GM12878 (cell line): Measurements from ENCODE around the gene STK11. TPM values are rescaled to one million over a fixed set of nuclear protein-coding genes. Genes with fewer than 3 reads are reported as not detected.

Source experiments
- ASH2L ChIP-seq: fragments of 300-600, 200-600 bp; sonication (generic); IDR thresholded peaks from 2 replicates; pipeline ENCODE4 v1.6.1; 2017; ENCODE audit warnings: low read depth, mild to moderate bottlenecking, borderline replicate concordance
- CBX3 ChIP-seq: fragments of 200-600 bp; sonication (generic); IDR thresholded peaks from 2 replicates; pipeline ENCODE4 v1.6.1; 2016; ENCODE audit warnings: low read depth, borderline replicate concordance
- CTCF ChIP-seq, 3 experiments: IDR thresholded peaks in 2 of 3; conservative IDR thresholded peaks in 1 of 3; 2 replicates each; pipeline ENCODE4 v1.5.1; 2011; ENCODE audit warnings: low read depth in 3 of 3, low read length in 3 of 3, mild to moderate bottlenecking in 3 of 3, control low read depth in 2 of 3, moderate library complexity in 2 of 3, inconsistent platforms in 1 of 3, mixed read lengths in 1 of 3; ENCODE audit not compliant: control insufficient read depth in 2 of 3, insufficient read depth in 1 of 3; ENCODE audit errors: extremely low read depth in 1 of 3
- DPF2 ChIP-seq: fragments of 450-650 bp; IDR thresholded peaks from 2 replicates; pipeline ENCODE4 v1.6.1; 2017; ENCODE audit warnings: mild to moderate bottlenecking
- FOS ChIP-seq: IDR thresholded peaks from 3 replicates; pipeline ENCODE4 v1.6.1; 2011; ENCODE audit warnings: borderline replicate concordance; ENCODE audit not compliant: insufficient read length; ENCODE audit errors: extremely low read depth
- FOXK2 ChIP-seq: fragments of 450-650 bp; IDR thresholded peaks from 2 replicates; pipeline ENCODE4 v1.6.1; 2017; ENCODE audit warnings: mild to moderate bottlenecking, moderate library complexity
- FOXM1 ChIP-seq: IDR thresholded peaks from 2 replicates; pipeline ENCODE4 v1.6.1; 2012; ENCODE audit warnings: low read depth, mild to moderate bottlenecking, inconsistent platforms, low read length, moderate library complexity
- HCFC1 ChIP-seq: fragments of 150-350 bp; IDR thresholded peaks from 2 replicates; pipeline ENCODE4 v1.6.1; 2014; ENCODE audit warnings: low read length
- HSF1 ChIP-seq: fragments of 150-350 bp; IDR thresholded peaks from 2 replicates; pipeline ENCODE4 v1.6.1; 2014; ENCODE audit warnings: mild to moderate bottlenecking, low read depth, low read length
- IRF5 ChIP-seq: fragments of 450-650 bp; IDR thresholded peaks from 2 replicates; pipeline ENCODE4 v1.6.1; 2017; ENCODE audit warnings: borderline replicate concordance
- LARP7 ChIP-seq: fragments of 450-650 bp; IDR thresholded peaks from 2 replicates; pipeline ENCODE4 v1.6.1; 2017; ENCODE audit warnings: mild to moderate bottlenecking
- PAX8 ChIP-seq: fragments of 450-650 bp; IDR thresholded peaks from 2 replicates; pipeline ENCODE4 v1.6.1; 2017; ENCODE audit warnings: mild to moderate bottlenecking, moderate library complexity
- POLR2AphosphoS2 ChIP-seq: IDR thresholded peaks from 2 replicates; pipeline ENCODE4 v1.6.1; 2011; ENCODE audit warnings: low read depth, mild to moderate bottlenecking, low read length, improper control_type of control experiment, moderate library complexity
- POU2F2 ChIP-seq: IDR thresholded peaks from 3 replicates; pipeline ENCODE4 v1.6.1; 2011; ENCODE audit warnings: low read depth, mild to moderate bottlenecking, low read length, borderline replicate concordance
- RBBP5 ChIP-seq: fragments of 200-600 bp; sonication (generic); conservative IDR thresholded peaks from 2 replicates; pipeline ENCODE4 v1.6.1; 2016
- SIX5 ChIP-seq: IDR thresholded peaks from 2 replicates; pipeline ENCODE4 v1.6.1; 2011; ENCODE audit warnings: mild to moderate bottlenecking, low read depth, low read length, moderate library complexity; ENCODE audit not compliant: severe bottlenecking
- SRF ChIP-seq, 2 experiments: IDR thresholded peaks; 2 replicates each; pipeline ENCODE4 v1.6.1; 2011; ENCODE audit warnings: low read depth in 2 of 2, low read length in 2 of 2, mild to moderate bottlenecking in 1 of 2, moderate library complexity in 1 of 2
- TAF1 ChIP-seq: IDR thresholded peaks from 2 replicates; pipeline ENCODE4 v1.6.1; 2011; ENCODE audit warnings: mild to moderate bottlenecking, low read depth, low read length, borderline replicate concordance
- TCF7 ChIP-seq: IDR thresholded peaks from 2 replicates; pipeline ENCODE4 v1.6.1; 2014; ENCODE audit warnings: antibody characterized with exemption, borderline replicate concordance
- ZNF207 ChIP-seq: fragments of 450-650 bp; IDR thresholded peaks from 2 replicates; pipeline ENCODE4 v1.6.1; 2014; ENCODE audit warnings: antibody characterized with exemption, mild to moderate bottlenecking, borderline replicate concordance
- ZNF24 ChIP-seq: fragments of 450-650 bp; IDR thresholded peaks from 2 replicates; pipeline ENCODE4 v1.6.1; 2017; ENCODE audit warnings: antibody characterized with exemption, mild to moderate bottlenecking
- ZNF384 ChIP-seq: IDR thresholded peaks from 2 replicates; pipeline ENCODE4 v1.6.1; 2012; ENCODE audit warnings: low read depth, mild to moderate bottlenecking, low read length, improper control_type of control experiment, borderline replicate concordance
- polyA plus RNA-seq, 11 experiments: library from polyadenylated mRNA; depleted of rRNA in 4 of 11; unstranded in 6 of 11; stranded (reverse) in 5 of 11; fragments of >200 nt; fragmentation: Nextera tagmentation in 4 of 11; fragmentation: Illumina TruSeq in 1 of 11; extraction: Ambion mirVana in 4 of 11; extraction: Trizol in 1 of 11; gene quantifications; 1 replicate in 1 of 11; 2 replicates in 10 of 11; pipeline versions ENCODE4 v1.2.1 to v1.2.3, GENCODE V29; 2011 to 2016; ENCODE audit warnings: inconsistent platforms in 2 of 11, missing spikeins in 2 of 11, low read depth in 1 of 11
- total RNA-seq, 4 experiments: library from RNA; depleted of rRNA in 3 of 4; stranded (reverse); fragments of >200 nt in 3 of 4; fragmentation: Illumina TruSeq in 1 of 4; extraction: Trizol in 1 of 4; gene quantifications; 2 replicates each; pipeline versions ENCODE4 v1.2.1 to v1.2.3, GENCODE V29; 2013 to 2021

Gene STK11
- total and polyA plus RNA-seq, 10 of the 15 experiments (the other 5 are each of a cell fraction or from before 2014, with no cell fraction given), result 0.33 to 71.0 (median 23.8) TPM

GRCh38 chr19:1205114-1206099 is at the start of gene STK11 (continued):
- TF ChIP-seq POU2F2, result no peak; the same call in 2 of the 3 replicates
- peak; percentile 50; the same call in 1 of the 2 replicates for TF ChIP-seq FOXK2
- TF ChIP-seq TCF7, result no peak
- TF ChIP-seq HCFC1, result peak; percentile 55; the same call in 1 of the 2 replicates
- TF ChIP-seq SRF (IDR thresholded peaks at IDR 0.05; ENCODE audit: low read depth in 2 of 2, low read length in 2 of 2), result no peak
- no peak for TF ChIP-seq RBBP5
- TF ChIP-seq HSF1, result no peak
- no peak for TF ChIP-seq SIX5
- TF ChIP-seq IRF5, result no peak
- peak; percentile 92 for TF ChIP-seq TAF1
- peak; percentile 93 for TF ChIP-seq DPF2
- TF ChIP-seq FOXM1, result no peak
- no peak for TF ChIP-seq CBX3
- no peak for TF ChIP-seq ZNF24
- TF ChIP-seq FOS, result peak; percentile 51
- no peak for TF ChIP-seq PAX8
- peak; percentile 43; the same call in 1 of the 2 replicates for TF ChIP-seq POLR2AphosphoS2
- TF ChIP-seq LARP7, result peak; percentile 73; the same call in 1 of the 2 replicates
- TF ChIP-seq ASH2L, result no peak
- TF ChIP-seq CTCF (IDR thresholded peaks at IDR 0.05 in 2 of 3, conservative IDR thresholded peaks at IDR 0.05 in 1 of 3; ENCODE audit: control insufficient read depth in 2 of 3, extremely low read depth in 1 of 3, insufficient read depth in 1 of 3, low read depth in 3 of 3, low read length in 3 of 3), result no peak
- TF ChIP-seq ZNF207, result no peak
- no peak for TF ChIP-seq ZNF384
